Measurements from ENCODE around the gene PLET1. TPM values are rescaled to one million over a fixed set of nuclear protein-coding genes. Genes with fewer than 3 reads are reported as not detected.

PLET1 gene
- total and polyA plus RNA-seq, 2 experiments from 2014 or later = not detected

- Histone ChIP-seq H3K4me2 (ENCODE audit: unreplicated experiment) (no peak overlapping the region), H2AFZ (no peak overlapping the region), H3K4me1 (ENCODE audit: insufficient read depth) (peaks cover 9% of the 10 kb centered on the region), H3F3A (ENCODE audit: insufficient read depth) (no peaks in the 10 kb centered on the region), H3K27me3 (replicated peaks; ENCODE audit: insufficient read depth) (no peaks in the 10 kb centered on the region), H3K9ac (no peak overlapping the region), H3K4me3 (no peak overlapping the region), H3K9me3 (ENCODE audit: low read depth) (no peaks in the 10 kb centered on the region), H4K20me1 (ENCODE audit: insufficient read depth) (no peaks in the 10 kb centered on the region), H3K27ac (no peak overlapping the region), H3K9me2 (ENCODE audit: insufficient read depth) (no peaks in the 10 kb centered on the region), H3K79me2 (ENCODE audit: insufficient read depth) (no peaks in the 10 kb centered on the region), H3K36me3 (ENCODE audit: low read depth) (no peaks in the 10 kb centered on the region)
- TF ChIP-seq EZH2 (IDR thresholded peaks at IDR 0.05; ENCODE audit: insufficient read depth, poor library complexity, severe bottlenecking) (no peak), EZH2phosphoT487 (IDR thresholded peaks at IDR 0.05; ENCODE audit: insufficient read depth, low read depth) (no peak)
- DNase-seq = no peak
- WGBS, 2 experiments (ENCODE audit: low coverage in 1 of 2, low lambda C conversion rate in 2 of 2, missing lambda C conversion rate in 2 of 2) = 85 to 89% methylated on average over 3 of the region's 3 CpGs
- in situ Hi-C loops (cut with MboI) = no loop called here
Measured at GRCh38 chr11:112278803-112279202, 18.1 kb upstream of the PLET1 start.

DNA sequence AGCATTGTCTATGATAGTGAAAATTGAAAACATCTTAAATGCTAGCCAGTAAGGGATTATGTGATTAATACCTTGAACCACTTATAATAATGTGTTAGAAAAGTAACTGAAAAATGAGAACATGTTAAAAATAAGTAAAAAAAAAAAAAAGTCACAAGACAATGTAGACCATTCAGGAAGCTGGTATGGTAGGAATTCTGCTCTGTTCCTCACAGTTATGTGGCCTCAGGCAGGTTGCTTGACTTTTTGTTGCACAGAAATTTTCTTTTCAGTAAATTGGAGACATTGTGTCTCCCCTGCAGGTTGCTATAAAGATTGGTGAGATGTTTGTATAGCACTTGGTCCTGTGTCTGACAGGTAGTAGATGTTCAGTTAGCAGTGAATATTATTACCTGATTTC is 17.3 kb upstream of the PLET1 start:
- Histone ChIP-seq H3F3A (ENCODE audit: insufficient read depth) (no peaks in the 10 kb centered on the region), H3K79me2 (ENCODE audit: insufficient read depth) (no peaks in the 10 kb centered on the region), H4K20me1 (ENCODE audit: insufficient read depth) (no peaks in the 10 kb centered on the region), H3K4me2 (ENCODE audit: unreplicated experiment) (peak overlapping the region; percentile 19), H3K36me3 (ENCODE audit: low read depth) (no peaks in the 10 kb centered on the region), H3K4me1 (ENCODE audit: insufficient read depth) (peaks cover 9% of the 10 kb centered on the region), H2AFZ (no peak overlapping the region), H3K9ac (no peak overlapping the region), H3K9me3 (ENCODE audit: low read depth) (no peaks in the 10 kb centered on the region), H3K4me3 (no peak overlapping the region), H3K9me2 (ENCODE audit: insufficient read depth) (no peaks in the 10 kb centered on the region), H3K27ac (no peak overlapping the region), H3K27me3 (replicated peaks; ENCODE audit: insufficient read depth) (no peaks in the 10 kb centered on the region)
- in situ Hi-C loops (cut with MboI) = no loop called here
- DNase-seq = peak; percentile 48
- TF ChIP-seq EZH2 (IDR thresholded peaks at IDR 0.05; ENCODE audit: insufficient read depth, poor library complexity, severe bottlenecking) = no peak
- TF ChIP-seq EZH2phosphoT487 (IDR thresholded peaks at IDR 0.05; ENCODE audit: insufficient read depth, low read depth) = no peak

- H3K9me2 ChIP-seq (ENCODE audit: insufficient read depth) = no peaks in the 10 kb centered on the region
- no peak overlapping the region for H3K27ac ChIP-seq
- no peaks in the 10 kb centered on the region for H3K9me3 ChIP-seq (ENCODE audit: low read depth)
- no peak overlapping the region for H3K4me3 ChIP-seq
- no peaks in the 10 kb centered on the region for H3F3A ChIP-seq (ENCODE audit: insufficient read depth)
- TF ChIP-seq EZH2 (IDR thresholded peaks at IDR 0.05; ENCODE audit: insufficient read depth, poor library complexity, severe bottlenecking) = no peak
- H2AFZ ChIP-seq = no peak overlapping the region
- no peaks in the 10 kb centered on the region for H3K79me2 ChIP-seq (ENCODE audit: insufficient read depth)
- in situ Hi-C loops (cut with MboI) = no loop called here
- WGBS, 2 experiments (ENCODE audit: low coverage in 1 of 2, low lambda C conversion rate in 2 of 2, missing lambda C conversion rate in 2 of 2) = 90 to 94% methylated on average over 1 of the region's 1 CpG
- no peak overlapping the region for H3K4me2 ChIP-seq (ENCODE audit: unreplicated experiment)
- no peaks in the 10 kb centered on the region for H4K20me1 ChIP-seq (ENCODE audit: insufficient read depth)
- H3K4me1 ChIP-seq (ENCODE audit: insufficient read depth) = peaks cover 9% of the 10 kb centered on the region
- no peak overlapping the region for H3K9ac ChIP-seq
- no peak for DNase-seq
- H3K27me3 ChIP-seq (replicated peaks; ENCODE audit: insufficient read depth) = no peaks in the 10 kb centered on the region
- no peaks in the 10 kb centered on the region for H3K36me3 ChIP-seq (ENCODE audit: low read depth)
Measured at GRCh38 chr11:112277029-112277428, 16.4 kb upstream of the PLET1 start.

- Histone ChIP-seq H3K27ac (no peak overlapping the region), H3K4me2 (ENCODE audit: unreplicated experiment) (no peak overlapping the region), H3K9ac (no peak overlapping the region), H3K9me3 (ENCODE audit: low read depth) (no peaks in the 10 kb centered on the region), H3K79me2 (ENCODE audit: insufficient read depth) (no peaks in the 10 kb centered on the region), H3K4me1 (ENCODE audit: insufficient read depth) (peaks cover 9% of the 10 kb centered on the region), H3F3A (ENCODE audit: insufficient read depth) (no peaks in the 10 kb centered on the region), H4K20me1 (ENCODE audit: insufficient read depth) (no peaks in the 10 kb centered on the region), H3K4me3 (no peak overlapping the region), H3K36me3 (ENCODE audit: low read depth) (no peaks in the 10 kb centered on the region), H3K27me3 (replicated peaks; ENCODE audit: insufficient read depth) (no peaks in the 10 kb centered on the region), H2AFZ (no peak overlapping the region), H3K9me2 (ENCODE audit: insufficient read depth) (no peaks in the 10 kb centered on the region)
- 79 to 80% methylated on average over 7 of the region's 7 CpGs for WGBS, 2 experiments (ENCODE audit: low coverage in 1 of 2, low lambda C conversion rate in 2 of 2, missing lambda C conversion rate in 2 of 2)
- DNase-seq = no peak
- in situ Hi-C loops (cut with MboI) = no loop called here
- TF ChIP-seq EZH2phosphoT487 (IDR thresholded peaks at IDR 0.05; ENCODE audit: insufficient read depth, low read depth) (no peak), EZH2 (IDR thresholded peaks at IDR 0.05; ENCODE audit: insufficient read depth, poor library complexity, severe bottlenecking) (no peak)
Measured at GRCh38 chr11:112274007-112274783, 13.5 kb upstream of the PLET1 start.

DNA sequence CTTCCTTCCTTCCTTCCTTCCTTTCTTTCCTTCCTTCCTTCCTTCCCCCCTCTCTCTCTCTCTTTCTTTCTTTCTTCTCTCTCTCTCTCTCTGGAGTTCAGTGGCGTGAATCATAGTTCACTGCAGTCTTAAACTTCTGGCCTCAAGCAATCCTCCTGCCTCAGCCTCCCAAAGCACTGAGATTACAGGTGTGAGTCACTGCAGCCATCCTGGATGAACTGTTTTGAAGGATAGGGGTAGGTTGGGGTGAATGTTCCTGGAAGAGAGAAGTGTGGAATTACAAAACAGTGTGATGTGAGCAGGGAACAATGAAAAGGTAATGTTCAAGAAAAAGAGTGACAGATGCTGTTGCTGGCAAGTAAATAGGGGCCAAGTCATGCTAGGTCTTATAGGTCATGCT is 12.4 kb upstream of the PLET1 start:
- H3K4me3 ChIP-seq = no peak overlapping the region
- H3K79me2 ChIP-seq (ENCODE audit: insufficient read depth) = no peaks in the 10 kb centered on the region
- H3K9ac ChIP-seq = no peak overlapping the region
- no peak overlapping the region for H3K4me2 ChIP-seq (ENCODE audit: unreplicated experiment)
- peaks cover 6% of the 10 kb centered on the region for H3K4me1 ChIP-seq (ENCODE audit: insufficient read depth)
- 63% methylated on average over 1 of the region's 1 CpG for WGBS, 2 experiments (ENCODE audit: low coverage in 1 of 2, low lambda C conversion rate in 2 of 2, missing lambda C conversion rate in 2 of 2)
- no peaks in the 10 kb centered on the region for H4K20me1 ChIP-seq (ENCODE audit: insufficient read depth)
- no peak for TF ChIP-seq EZH2phosphoT487 (IDR thresholded peaks at IDR 0.05; ENCODE audit: insufficient read depth, low read depth)
- TF ChIP-seq EZH2 (IDR thresholded peaks at IDR 0.05; ENCODE audit: insufficient read depth, poor library complexity, severe bottlenecking) = no peak
- DNase-seq = no peak
- H3K36me3 ChIP-seq (ENCODE audit: low read depth) = no peaks in the 10 kb centered on the region
- H3K27ac ChIP-seq = no peak overlapping the region
- H3K9me3 ChIP-seq (ENCODE audit: low read depth) = no peaks in the 10 kb centered on the region
- no peaks in the 10 kb centered on the region for H3F3A ChIP-seq (ENCODE audit: insufficient read depth)
- H3K27me3 ChIP-seq (replicated peaks; ENCODE audit: insufficient read depth) = no peaks in the 10 kb centered on the region
- in situ Hi-C loops (cut with MboI) = no loop called here
- no peak overlapping the region for H2AFZ ChIP-seq
- no peaks in the 10 kb centered on the region for H3K9me2 ChIP-seq (ENCODE audit: insufficient read depth)

Measured in GM23248 (cell line).